A549 (cell line): ENCODE measurements around the gene CIRBP.

Experiments used
- CBX2 ChIP-seq: fragments of 200-600 bp; sonication (generic); IDR thresholded peaks from 2 replicates; pipeline ENCODE4 v1.6.1; 2016; ENCODE audit warnings: low read depth, mild to moderate bottlenecking, borderline replicate concordance
- CHD2 ChIP-seq: fragments of 150-350 bp; IDR thresholded peaks from 2 replicates; pipeline ENCODE4 v1.6.1; 2014; ENCODE audit warnings: low read length; ENCODE audit not compliant: partially characterized antibody
- EP300 ChIP-seq, 2 experiments: fragments of >200 bp; sonication (Bioruptor Twin); formaldehyde crosslinking; IDR thresholded peaks; 2 replicates in 1 of 2; 3 replicates in 1 of 2; pipeline ENCODE4 v1.6.1; 2016 to 2017
- JUNB ChIP-seq: fragments of >200 bp; sonication (Bioruptor Twin); formaldehyde crosslinking; IDR thresholded peaks from 2 replicates; pipeline ENCODE4 v1.6.1; 2016
- KDM1A ChIP-seq: fragments of 200-600 bp; sonication (generic); IDR thresholded peaks from 2 replicates; pipeline ENCODE4 v1.6.1; 2016; ENCODE audit warnings: low read depth, mild to moderate bottlenecking
- MAZ ChIP-seq: fragments of 150-350 bp; IDR thresholded peaks from 2 replicates; pipeline ENCODE4 v1.6.1; 2014; ENCODE audit warnings: antibody characterized with exemption, low read depth, low read length, borderline replicate concordance
- POLR2A ChIP-seq: IDR thresholded peaks from 2 replicates; pipeline ENCODE4 v1.6.1; 2012; ENCODE audit warnings: mild to moderate bottlenecking, low read length
- RFX5 ChIP-seq: fragments of 450-650 bp; IDR thresholded peaks from 2 replicates; pipeline ENCODE4 v1.7.1; 2014; ENCODE audit warnings: antibody characterized with exemption, mild to moderate bottlenecking, moderate library complexity
- SREBF2 ChIP-seq: fragments of 450-650 bp; IDR thresholded peaks from 2 replicates; pipeline ENCODE4 v1.6.1; 2014; ENCODE audit warnings: mild to moderate bottlenecking, moderate library complexity
- TF ChIP-seq, protein P1 (sequence below): fragments of >200 bp; sonication (Bioruptor Twin); formaldehyde crosslinking; IDR thresholded peaks from 3 replicates; pipeline ENCODE4 v1.5.1; 2016
- TF ChIP-seq, protein P2 (sequence below): fragments of 450-650 bp; IDR thresholded peaks from 2 replicates; pipeline ENCODE4 v1.6.1; 2014; ENCODE audit warnings: antibody characterized with exemption
- TF ChIP-seq, protein P3 (sequence below): fragments of >200 bp; sonication (Bioruptor Twin); formaldehyde crosslinking; IDR thresholded peaks from 3 replicates; pipeline ENCODE4 v1.6.1; 2016
- TF ChIP-seq, protein P4 (sequence below): fragments of 200-600 bp; sonication (generic); IDR thresholded peaks from 2 replicates; pipeline ENCODE4 v1.6.1; 2016; ENCODE audit warnings: antibody characterized with exemption, mild to moderate bottlenecking, moderate library complexity

DNA sequence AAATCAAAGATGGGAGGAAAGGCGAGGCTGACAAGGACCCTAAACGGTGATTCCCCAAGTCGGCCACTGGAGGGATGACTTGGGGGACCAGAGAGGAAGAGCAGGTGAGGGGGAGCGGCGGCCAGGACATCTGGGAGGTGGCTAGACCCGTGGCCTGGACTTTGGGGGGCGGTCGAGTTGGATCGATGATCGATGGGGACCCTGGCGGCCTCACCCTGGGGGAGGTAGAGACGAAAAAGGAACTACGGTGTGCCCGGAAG is 7.7 kb upstream of the CIRBP start:
- TF ChIP-seq, protein P1, sequence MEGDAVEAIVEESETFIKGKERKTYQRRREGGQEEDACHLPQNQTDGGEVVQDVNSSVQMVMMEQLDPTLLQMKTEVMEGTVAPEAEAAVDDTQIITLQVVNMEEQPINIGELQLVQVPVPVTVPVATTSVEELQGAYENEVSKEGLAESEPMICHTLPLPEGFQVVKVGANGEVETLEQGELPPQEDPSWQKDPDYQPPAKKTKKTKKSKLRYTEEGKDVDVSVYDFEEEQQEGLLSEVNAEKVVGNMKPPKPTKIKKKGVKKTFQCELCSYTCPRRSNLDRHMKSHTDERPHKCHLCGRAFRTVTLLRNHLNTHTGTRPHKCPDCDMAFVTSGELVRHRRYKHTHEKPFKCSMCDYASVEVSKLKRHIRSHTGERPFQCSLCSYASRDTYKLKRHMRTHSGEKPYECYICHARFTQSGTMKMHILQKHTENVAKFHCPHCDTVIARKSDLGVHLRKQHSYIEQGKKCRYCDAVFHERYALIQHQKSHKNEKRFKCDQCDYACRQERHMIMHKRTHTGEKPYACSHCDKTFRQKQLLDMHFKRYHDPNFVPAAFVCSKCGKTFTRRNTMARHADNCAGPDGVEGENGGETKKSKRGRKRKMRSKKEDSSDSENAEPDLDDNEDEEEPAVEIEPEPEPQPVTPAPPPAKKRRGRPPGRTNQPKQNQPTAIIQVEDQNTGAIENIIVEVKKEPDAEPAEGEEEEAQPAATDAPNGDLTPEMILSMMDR: no peak
- TF ChIP-seq KDM1A (no peak), RFX5 (no peak), EP300 (IDR thresholded peaks at IDR 0.05) (no peak), CHD2 (no peak), JUNB (no peak), MAZ (no peak), CBX2 (no peak), POLR2A (no peak), SREBF2 (no peak)
- TF ChIP-seq, protein P2, sequence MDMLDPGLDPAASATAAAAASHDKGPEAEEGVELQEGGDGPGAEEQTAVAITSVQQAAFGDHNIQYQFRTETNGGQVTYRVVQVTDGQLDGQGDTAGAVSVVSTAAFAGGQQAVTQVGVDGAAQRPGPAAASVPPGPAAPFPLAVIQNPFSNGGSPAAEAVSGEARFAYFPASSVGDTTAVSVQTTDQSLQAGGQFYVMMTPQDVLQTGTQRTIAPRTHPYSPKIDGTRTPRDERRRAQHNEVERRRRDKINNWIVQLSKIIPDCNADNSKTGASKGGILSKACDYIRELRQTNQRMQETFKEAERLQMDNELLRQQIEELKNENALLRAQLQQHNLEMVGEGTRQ: no peak
- TF ChIP-seq, protein P3, sequence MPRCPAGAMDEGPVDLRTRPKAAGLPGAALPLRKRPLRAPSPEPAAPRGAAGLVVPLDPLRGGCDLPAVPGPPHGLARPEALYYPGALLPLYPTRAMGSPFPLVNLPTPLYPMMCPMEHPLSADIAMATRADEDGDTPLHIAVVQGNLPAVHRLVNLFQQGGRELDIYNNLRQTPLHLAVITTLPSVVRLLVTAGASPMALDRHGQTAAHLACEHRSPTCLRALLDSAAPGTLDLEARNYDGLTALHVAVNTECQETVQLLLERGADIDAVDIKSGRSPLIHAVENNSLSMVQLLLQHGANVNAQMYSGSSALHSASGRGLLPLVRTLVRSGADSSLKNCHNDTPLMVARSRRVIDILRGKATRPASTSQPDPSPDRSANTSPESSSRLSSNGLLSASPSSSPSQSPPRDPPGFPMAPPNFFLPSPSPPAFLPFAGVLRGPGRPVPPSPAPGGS: no peak
- TF ChIP-seq, protein P4, sequence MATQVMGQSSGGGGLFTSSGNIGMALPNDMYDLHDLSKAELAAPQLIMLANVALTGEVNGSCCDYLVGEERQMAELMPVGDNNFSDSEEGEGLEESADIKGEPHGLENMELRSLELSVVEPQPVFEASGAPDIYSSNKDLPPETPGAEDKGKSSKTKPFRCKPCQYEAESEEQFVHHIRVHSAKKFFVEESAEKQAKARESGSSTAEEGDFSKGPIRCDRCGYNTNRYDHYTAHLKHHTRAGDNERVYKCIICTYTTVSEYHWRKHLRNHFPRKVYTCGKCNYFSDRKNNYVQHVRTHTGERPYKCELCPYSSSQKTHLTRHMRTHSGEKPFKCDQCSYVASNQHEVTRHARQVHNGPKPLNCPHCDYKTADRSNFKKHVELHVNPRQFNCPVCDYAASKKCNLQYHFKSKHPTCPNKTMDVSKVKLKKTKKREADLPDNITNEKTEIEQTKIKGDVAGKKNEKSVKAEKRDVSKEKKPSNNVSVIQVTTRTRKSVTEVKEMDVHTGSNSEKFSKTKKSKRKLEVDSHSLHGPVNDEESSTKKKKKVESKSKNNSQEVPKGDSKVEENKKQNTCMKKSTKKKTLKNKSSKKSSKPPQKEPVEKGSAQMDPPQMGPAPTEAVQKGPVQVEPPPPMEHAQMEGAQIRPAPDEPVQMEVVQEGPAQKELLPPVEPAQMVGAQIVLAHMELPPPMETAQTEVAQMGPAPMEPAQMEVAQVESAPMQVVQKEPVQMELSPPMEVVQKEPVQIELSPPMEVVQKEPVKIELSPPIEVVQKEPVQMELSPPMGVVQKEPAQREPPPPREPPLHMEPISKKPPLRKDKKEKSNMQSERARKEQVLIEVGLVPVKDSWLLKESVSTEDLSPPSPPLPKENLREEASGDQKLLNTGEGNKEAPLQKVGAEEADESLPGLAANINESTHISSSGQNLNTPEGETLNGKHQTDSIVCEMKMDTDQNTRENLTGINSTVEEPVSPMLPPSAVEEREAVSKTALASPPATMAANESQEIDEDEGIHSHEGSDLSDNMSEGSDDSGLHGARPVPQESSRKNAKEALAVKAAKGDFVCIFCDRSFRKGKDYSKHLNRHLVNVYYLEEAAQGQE: no peak
